Fibroblast of lung (primary cell): ENCODE results near the gene SCN2A. TPM values are rescaled to one million over a fixed set of nuclear protein-coding genes. Genes with fewer than 3 reads are reported as not detected.
"Not testable (repeated sequence)": the region's sequence is repeated elsewhere in the genome, so short reads cannot be mapped to it uniquely, and the experiment has no call there.

ENCODE experiments used
- DNase-seq, 2 donors: peaks; one replicate each; pipeline versions ENCODE4 v3.0.0 to v3.0.0-alpha.2; 2010; ENCODE audit warnings: low read depth in 2 of 2
- H2AFZ ChIP-seq: 2 replicates; pipeline ENCODE4 v1.5.1; 2012; ENCODE audit warnings: low read length, control low read depth, inconsistent platforms
- H3K27ac ChIP-seq: 2 replicates; pipeline ENCODE4 v1.5.1; 2011; ENCODE audit warnings: low read length, control low read depth; ENCODE audit not compliant: insufficient read depth
- H3K27me3 ChIP-seq: 2 replicates; pipeline ENCODE4 v1.5.1; 2011; ENCODE audit warnings: mild to moderate bottlenecking, low read length; ENCODE audit not compliant: control insufficient read depth, insufficient read depth
- H3K36me3 ChIP-seq: 2 replicates; pipeline ENCODE4 v1.5.1; 2011; ENCODE audit warnings: low read length; ENCODE audit not compliant: control insufficient read depth, insufficient read depth
- H3K4me1 ChIP-seq: 2 replicates; pipeline ENCODE4 v1.5.1; 2011; ENCODE audit warnings: low read length; ENCODE audit not compliant: control insufficient read depth, insufficient read depth; ENCODE audit errors: extremely low read depth
- H3K4me2 ChIP-seq: 2 replicates; pipeline ENCODE4 v1.5.1; 2011; ENCODE audit warnings: low read length, control low read depth; ENCODE audit not compliant: insufficient read depth; ENCODE audit errors: extremely low read depth
- H3K4me3 ChIP-seq, 4 experiments: fragments of 200-600 bp in 1 of 4; sonication (generic) in 1 of 4; replicated peaks in 1 of 4; 2 replicates each; pipeline ENCODE4 v1.5.1; 2011 to 2016; ENCODE audit warnings: low read length in 4 of 4, low read depth in 3 of 4, mild to moderate bottlenecking in 3 of 4, control low read depth in 2 of 4, inconsistent platforms in 1 of 4, mixed read lengths in 1 of 4; ENCODE audit not compliant: insufficient read depth in 1 of 4; ENCODE audit errors: control extremely low read depth in 1 of 4
- H3K79me2 ChIP-seq: 2 replicates; pipeline ENCODE4 v1.5.1; 2012; ENCODE audit warnings: mild to moderate bottlenecking, low read length, inconsistent platforms; ENCODE audit not compliant: control insufficient read depth, insufficient read depth
- H3K9ac ChIP-seq: 2 replicates; pipeline ENCODE4 v1.5.1; 2011; ENCODE audit warnings: mild to moderate bottlenecking, low read length, control low read depth; ENCODE audit not compliant: insufficient read depth
- H3K9me3 ChIP-seq: 2 replicates; pipeline ENCODE4 v1.5.1; 2012; ENCODE audit warnings: low read depth, low read length; ENCODE audit not compliant: control insufficient read depth, insufficient read depth
- H4K20me1 ChIP-seq: 2 replicates; pipeline ENCODE4 v1.5.1; 2011; ENCODE audit warnings: low read length; ENCODE audit not compliant: control insufficient read depth, insufficient read depth; ENCODE audit errors: extremely low read depth
- EZH2 ChIP-seq: IDR thresholded peaks from 2 replicates; pipeline ENCODE4 v1.5.1; 2012; ENCODE audit warnings: low read length, control low read depth, mild to moderate bottlenecking; ENCODE audit errors: missing control alignments
- polyA plus RNA-seq, 2 donors: library from polyadenylated mRNA; depleted of rRNA in 1 of 2; stranded (reverse) in 1 of 2; unstranded in 1 of 2; fragments of >200 nt; gene quantifications; 2 replicates each; pipeline ENCODE4 v1.2.1, GENCODE V29; 2011 to 2012; ENCODE audit warnings: missing spikeins in 1 of 2
- total RNA-seq: library from RNA; depleted of rRNA; stranded (reverse); fragments of >200 nt; gene quantifications from 2 replicates; pipeline ENCODE4 v1.2.1, GENCODE V29; 2014
- TF ChIP-seq, protein P1 (sequence below), 2 donors: IDR thresholded peaks in 1 of 2; conservative IDR thresholded peaks in 1 of 2; 1 replicate in 1 of 2; 2 replicates in 1 of 2; pipeline ENCODE4 v1.5.1; 2011 to 2012; ENCODE audit warnings: low read length in 2 of 2, control low read depth in 1 of 2, inconsistent platforms in 1 of 2, low read depth in 1 of 2, mild to moderate bottlenecking in 1 of 2

SCN2A gene
- total and polyA plus RNA-seq, 2 donors (not counting 1 experiment from before 2014, with no cell fraction given): 0.76 to 7.1 TPM

DNA sequence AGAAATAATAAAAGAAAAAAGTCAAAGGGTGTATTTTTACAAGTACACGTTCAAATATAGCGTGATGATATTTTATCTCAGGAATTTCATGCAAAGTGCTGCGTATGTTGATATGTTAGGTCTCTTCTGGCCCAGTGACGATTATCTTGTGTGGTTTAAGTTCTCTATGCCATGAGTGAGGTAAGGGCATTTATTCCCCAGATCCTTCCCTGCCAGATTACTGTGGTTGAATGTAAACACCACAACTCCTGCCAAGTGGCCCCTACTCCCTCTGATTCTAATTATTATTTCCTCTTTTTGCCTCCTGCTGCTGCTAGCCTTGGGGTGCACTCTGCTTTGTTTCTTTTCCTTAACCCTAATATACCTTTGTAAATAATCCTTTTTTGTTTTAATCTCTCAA lies 12.2 kb downstream of the SCN2A start:
- H3K4me2 ChIP-seq: no peak overlapping the region
- H2AFZ ChIP-seq: no peak overlapping the region
- no peaks in the 10 kb centered on the region for H3K36me3 ChIP-seq
- no peaks in the 10 kb centered on the region for H3K27me3 ChIP-seq
- TF ChIP-seq EZH2: no peak
- TF ChIP-seq, protein P1, sequence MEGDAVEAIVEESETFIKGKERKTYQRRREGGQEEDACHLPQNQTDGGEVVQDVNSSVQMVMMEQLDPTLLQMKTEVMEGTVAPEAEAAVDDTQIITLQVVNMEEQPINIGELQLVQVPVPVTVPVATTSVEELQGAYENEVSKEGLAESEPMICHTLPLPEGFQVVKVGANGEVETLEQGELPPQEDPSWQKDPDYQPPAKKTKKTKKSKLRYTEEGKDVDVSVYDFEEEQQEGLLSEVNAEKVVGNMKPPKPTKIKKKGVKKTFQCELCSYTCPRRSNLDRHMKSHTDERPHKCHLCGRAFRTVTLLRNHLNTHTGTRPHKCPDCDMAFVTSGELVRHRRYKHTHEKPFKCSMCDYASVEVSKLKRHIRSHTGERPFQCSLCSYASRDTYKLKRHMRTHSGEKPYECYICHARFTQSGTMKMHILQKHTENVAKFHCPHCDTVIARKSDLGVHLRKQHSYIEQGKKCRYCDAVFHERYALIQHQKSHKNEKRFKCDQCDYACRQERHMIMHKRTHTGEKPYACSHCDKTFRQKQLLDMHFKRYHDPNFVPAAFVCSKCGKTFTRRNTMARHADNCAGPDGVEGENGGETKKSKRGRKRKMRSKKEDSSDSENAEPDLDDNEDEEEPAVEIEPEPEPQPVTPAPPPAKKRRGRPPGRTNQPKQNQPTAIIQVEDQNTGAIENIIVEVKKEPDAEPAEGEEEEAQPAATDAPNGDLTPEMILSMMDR (conservative IDR thresholded peaks at IDR 0.05 in 1 of 2, IDR thresholded peaks at IDR 0.05 in 1 of 2; ENCODE audit: low read depth in 1 of 2, low read length in 2 of 2): no peak
- H3K4me3 ChIP-seq: no peak overlapping the region
- no peaks in the 10 kb centered on the region for H3K4me1 ChIP-seq
- no peak overlapping the region for H3K27ac ChIP-seq
- DNase-seq: no peak
- H3K79me2 ChIP-seq: no peaks in the 10 kb centered on the region
- H3K9ac ChIP-seq: no peak overlapping the region
- H3K9me3 ChIP-seq: no peaks in the 10 kb centered on the region
- no peaks in the 10 kb centered on the region for H4K20me1 ChIP-seq

DNA sequence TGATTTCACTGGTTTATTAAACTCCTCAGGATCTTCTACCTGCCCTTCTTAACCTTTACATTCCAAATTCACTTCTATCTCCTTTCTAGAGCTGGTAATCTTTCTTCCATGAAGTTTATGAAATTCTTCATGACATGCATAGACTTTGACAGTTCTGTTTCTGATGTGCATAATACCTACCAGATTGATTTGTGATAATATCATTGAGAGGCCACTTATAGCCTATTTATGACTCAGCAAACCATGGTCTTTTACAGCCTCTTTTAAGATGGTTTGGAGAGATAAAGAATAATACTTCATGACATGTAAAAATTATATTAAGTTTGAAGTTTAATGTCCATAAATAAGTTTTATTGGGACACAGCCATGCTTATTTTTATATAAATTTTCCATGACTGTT lies 14.0 kb downstream of the SCN2A start:
- TF ChIP-seq, protein P1 (conservative IDR thresholded peaks at IDR 0.05 in 1 of 2, IDR thresholded peaks at IDR 0.05 in 1 of 2; ENCODE audit: low read depth in 1 of 2, low read length in 2 of 2): no peak
- no peak for TF ChIP-seq EZH2
- Histone ChIP-seq H3K4me3 (no peak overlapping the region), H3K27me3 (no peaks in the 10 kb centered on the region), H2AFZ (no peak overlapping the region), H3K9ac (no peak overlapping the region), H4K20me1 (no peaks in the 10 kb centered on the region), H3K36me3 (no peaks in the 10 kb centered on the region), H3K4me1 (no peaks in the 10 kb centered on the region), H3K4me2 (no peak overlapping the region), H3K27ac (no peak overlapping the region), H3K9me3 (no peaks in the 10 kb centered on the region), H3K79me2 (no peaks in the 10 kb centered on the region)
- no peak for DNase-seq

- Histone ChIP-seq H3K4me1 (no peaks in the 10 kb centered on the region), H4K20me1 (no peaks in the 10 kb centered on the region), H3K9ac (no peak overlapping the region), H3K79me2 (no peaks in the 10 kb centered on the region), H3K4me3 (no peak overlapping the region), H3K9me3 (no peaks in the 10 kb centered on the region), H3K27me3 (no peaks in the 10 kb centered on the region), H2AFZ (no peak overlapping the region), H3K4me2 (no peak overlapping the region), H3K27ac (no peak overlapping the region), H3K36me3 (no peaks in the 10 kb centered on the region)
- TF ChIP-seq, protein P1 (conservative IDR thresholded peaks at IDR 0.05 in 1 of 2, IDR thresholded peaks at IDR 0.05 in 1 of 2; ENCODE audit: low read depth in 1 of 2, low read length in 2 of 2): no peak
- no peak for TF ChIP-seq EZH2
- no peak for DNase-seq
These were observed 17.4 kb downstream of the SCN2A start for GRCh38 chr2:165256618-165257017.

DNA sequence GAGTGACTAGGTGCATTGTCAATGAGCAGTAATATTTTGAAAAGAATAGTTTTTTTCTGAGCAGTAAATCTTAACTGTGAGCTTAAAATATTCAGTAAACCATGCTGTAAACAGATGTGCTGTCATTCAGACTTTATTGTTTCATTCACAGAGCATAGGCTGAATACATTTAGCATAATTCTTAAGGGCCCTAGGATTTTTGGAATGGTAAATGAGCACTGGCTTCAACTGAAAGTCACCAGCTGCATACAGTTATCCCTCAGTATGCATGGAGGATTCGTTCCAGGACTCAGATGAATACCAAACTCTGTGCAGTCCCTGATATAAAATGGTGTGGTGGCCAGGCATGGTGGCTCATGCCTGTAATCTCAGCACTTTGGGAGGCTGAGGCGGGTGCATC lies 21.1 kb downstream of the SCN2A start:
- not testable (repeated sequence) for H4K20me1 ChIP-seq, H3K9me3 ChIP-seq, H3K79me2 ChIP-seq, H3K36me3 ChIP-seq, H3K4me3 ChIP-seq, H3K27me3 ChIP-seq, H3K9ac ChIP-seq, H3K4me1 ChIP-seq, H3K4me2 ChIP-seq, H3K27ac ChIP-seq, H2AFZ ChIP-seq, DNase-seq
